SK-N-SH (cell line): Measurements from ENCODE around the gene AKT3. TPM values are rescaled to one million over a fixed set of nuclear protein-coding genes. Genes with fewer than 3 reads are reported as not detected.

ENCODE experiments used
- CTCF ChIA-PET: fragments of 300-600, 350-600 bp; formaldehyde crosslinking; extraction: SDS; loops from one replicate; lab custom pipeline; 2021; lab: Yijun Ruan, JAX
- POLR2A ChIA-PET: fragments of 350-600 bp; sonication (Branson Sonifier 250); formaldehyde crosslinking; extraction: SDS; loops from one replicate; lab custom pipeline; 2020; ENCODE audit warnings: antibody characterized with exemption, inconsistent platforms; lab: Yijun Ruan, JAX
- DNase-seq: peaks from one replicate; pipeline ENCODE4 v3.0.0; 2012
- H2AFZ ChIP-seq: fragments of 200-600 bp; sonication (generic); 2 replicates; pipeline ENCODE4 v1.8.1; 2016; ENCODE audit warnings: antibody characterized with exemption, mild to moderate bottlenecking, low read depth
- H3F3A ChIP-seq: fragments of 200-600 bp; sonication (generic); replicated peaks from 2 replicates; pipeline ENCODE3; 2016; ENCODE audit warnings: antibody characterized with exemption, mild to moderate bottlenecking; ENCODE audit not compliant: insufficient read depth
- H3K27ac ChIP-seq, 2 experiments: fragments of 200-500 bp in 1 of 2; fragments of 200-600 bp in 1 of 2; sonication (Bioruptor generic) in 1 of 2; sonication (generic), shearing (Covaris generic) in 1 of 2; 2 replicates each; pipeline versions ENCODE4 v1.5.1 to v1.6.1; 2014 to 2016; ENCODE audit warnings: low read depth in 2 of 2, inconsistent platforms in 1 of 2, low read length in 1 of 2, mild to moderate bottlenecking in 1 of 2, mixed read lengths in 1 of 2
- H3K27me3 ChIP-seq: fragments of 200-600 bp; sonication (generic), shearing (Covaris generic); 2 replicates; pipeline ENCODE4 v1.6.1; 2016; ENCODE audit warnings: mixed run types; ENCODE audit not compliant: insufficient read depth
- H3K36me3 ChIP-seq, 2 experiments: fragments of 200-500 bp in 1 of 2; fragments of 200-600 bp in 1 of 2; sonication (Bioruptor generic) in 1 of 2; sonication (generic) in 1 of 2; replicated peaks in 1 of 2; 2 replicates each; pipeline versions ENCODE3 to v1.5.1; 2014 to 2016; ENCODE audit warnings: low read length in 1 of 2, mild to moderate bottlenecking in 1 of 2; ENCODE audit not compliant: insufficient read depth in 2 of 2, control insufficient read depth in 1 of 2
- H3K4me1 ChIP-seq, 2 experiments: fragments of 200-500 bp in 1 of 2; fragments of 200-600 bp in 1 of 2; sonication (Bioruptor generic) in 1 of 2; sonication (generic), shearing (Covaris generic) in 1 of 2; 2 replicates each; pipeline versions ENCODE4 v1.5.1 to v1.6.1; 2014 to 2016; ENCODE audit warnings: low read depth in 1 of 2, low read length in 1 of 2, mixed run types in 1 of 2; ENCODE audit not compliant: insufficient read depth in 2 of 2, control insufficient read depth in 1 of 2
- H3K4me2 ChIP-seq: fragments of 200-600 bp; sonication (generic), shearing (Covaris generic); 2 replicates; pipeline ENCODE4 v1.6.1; 2017; ENCODE audit warnings: mixed run types
- H3K4me3 ChIP-seq, 2 experiments: fragments of 200-500 bp in 1 of 2; fragments of 200-600 bp in 1 of 2; sonication (Bioruptor generic) in 1 of 2; sonication (generic), shearing (Covaris generic) in 1 of 2; 2 replicates each; pipeline versions ENCODE4 v1.5.1 to v1.8.1; 2014 to 2016; ENCODE audit warnings: low read depth in 2 of 2, inconsistent platforms in 1 of 2, low read length in 1 of 2, mild to moderate bottlenecking in 1 of 2, mixed read lengths in 1 of 2, moderate library complexity in 1 of 2
- H3K79me2 ChIP-seq: fragments of 200-600 bp; sonication (generic); 2 replicates; pipeline ENCODE4 v1.8.1; 2017; ENCODE audit warnings: mild to moderate bottlenecking; ENCODE audit not compliant: insufficient read depth
- H3K9ac ChIP-seq: fragments of 200-600 bp; sonication (generic); 2 replicates; pipeline ENCODE4 v1.6.1; 2017; ENCODE audit warnings: mixed run types
- H3K9me2 ChIP-seq: fragments of 200-600 bp; sonication (generic); 2 replicates; pipeline ENCODE4 v1.6.1; 2017; ENCODE audit warnings: mixed run types
- H3K9me3 ChIP-seq: fragments of 200-600 bp; sonication (generic); 2 replicates; pipeline ENCODE4 v1.6.1; 2017; ENCODE audit warnings: mixed run types, mild to moderate bottlenecking, moderate library complexity
- H4K20me1 ChIP-seq: fragments of 200-600 bp; sonication (generic); 2 replicates; pipeline ENCODE4 v1.6.1; 2017; ENCODE audit warnings: mild to moderate bottlenecking, mixed run types; ENCODE audit not compliant: insufficient read depth
- CHD2 ChIP-seq: fragments of 150-350 bp; IDR thresholded peaks from 2 replicates; pipeline ENCODE4 v1.6.1; 2018; ENCODE audit warnings: low read length; ENCODE audit not compliant: partially characterized antibody
- ELF1 ChIP-seq: IDR thresholded peaks from 2 replicates; pipeline ENCODE4 v1.4.0; 2012
- EP300 ChIP-seq, 2 experiments: IDR thresholded peaks; 2 replicates each; pipeline versions ENCODE4 v1.4.0 to v1.6.1; 2012; ENCODE audit warnings: borderline replicate concordance in 1 of 2, low read depth in 1 of 2, low read length in 1 of 2
- EZH2phosphoT487 ChIP-seq: fragments of 200-600 bp; sonication (generic); IDR thresholded peaks from 2 replicates; pipeline ENCODE4 v1.6.1; 2017; ENCODE audit warnings: low read depth, mixed run types, mild to moderate bottlenecking, antibody characterized with exemption, moderate library complexity, borderline replicate concordance
- FOSL2 ChIP-seq: IDR thresholded peaks from 2 replicates; pipeline ENCODE4 v1.4.0; 2012; ENCODE audit warnings: low read depth, mild to moderate bottlenecking, moderate library complexity, borderline replicate concordance
- FOXM1 ChIP-seq: IDR thresholded peaks from 2 replicates; pipeline ENCODE4 v1.4.0; 2012; ENCODE audit warnings: low read depth, mild to moderate bottlenecking
- GATA2 ChIP-seq: sonication (generic); formaldehyde crosslinking; IDR thresholded peaks from 2 replicates; pipeline ENCODE4 v1.5.0; 2020; ENCODE audit warnings: mild to moderate bottlenecking, missing genetic modification reagents
- RCOR1 ChIP-seq: fragments of 150-350 bp; IDR thresholded peaks from 2 replicates; pipeline ENCODE4 v1.6.1; 2017; ENCODE audit warnings: antibody characterized with exemption, low read length
- RFX5 ChIP-seq: IDR thresholded peaks from 2 replicates; pipeline ENCODE4 v1.6.1; 2012; ENCODE audit warnings: mild to moderate bottlenecking, improper control_type of control experiment, low read length
- SIN3A ChIP-seq: IDR thresholded peaks from 2 replicates; pipeline ENCODE4 v1.6.1; 2012; ENCODE audit warnings: low read depth, mild to moderate bottlenecking, low read length, moderate library complexity, borderline replicate concordance
- SMC3 ChIP-seq: IDR thresholded peaks from 2 replicates; pipeline ENCODE4 v1.6.1; 2012; ENCODE audit warnings: low read depth, low read length, improper control_type of control experiment
- TCF12 ChIP-seq: IDR thresholded peaks from 2 replicates; pipeline ENCODE4 v1.4.0; 2012
- YY1 ChIP-seq: IDR thresholded peaks from 2 replicates; pipeline ENCODE4 v1.4.0; 2012; ENCODE audit warnings: low read depth, mild to moderate bottlenecking
- ZBTB33 ChIP-seq: IDR thresholded peaks from 2 replicates; pipeline ENCODE4 v1.4.0; 2012; ENCODE audit warnings: low read depth, borderline replicate concordance
- WGBS: methylation state at CpG from one replicate; pipeline ENCODE4 v1.1.6; 2017; ENCODE audit warnings: low lambda C conversion rate; 5-methylcytosine and 5-hydroxymethylcytosine counted together
- polyA plus RNA-seq, 3 experiments: library from polyadenylated mRNA; depleted of rRNA; stranded (reverse); fragments of >200 nt; gene quantifications; 2 replicates each; pipeline ENCODE4 v1.2.3, GENCODE V29; 2012
- TF ChIP-seq, protein P1 (sequence below): IDR thresholded peaks from 2 replicates; pipeline ENCODE4; 2012

AKT3 gene
- polyA plus RNA-seq, 1 of the 3 experiments (the other 2 are of a cell fraction) = 12.7 TPM

GRCh38 chr1:243474136-243474881 lies 375.7 kb downstream of the AKT3 start:
- Histone ChIP-seq H3K9ac (no peak overlapping the region), H2AFZ (no peak overlapping the region)
- no peak for TF ChIP-seq ZBTB33
- no peak for TF ChIP-seq FOSL2
- TF ChIP-seq EP300 (IDR thresholded peaks at IDR 0.05; ENCODE audit: borderline replicate concordance in 1 of 2, low read depth in 1 of 2, low read length in 1 of 2) = no peak
- TF ChIP-seq TCF12 = no peak
- TF ChIP-seq GATA2 (CRISPR knock-in tag) = no peak
- no peak for TF ChIP-seq SIN3A
- no peak for TF ChIP-seq EZH2phosphoT487
- no peak for TF ChIP-seq RCOR1

GRCh38 chr1:243473227-243474135 lies 376.6 kb downstream of the AKT3 start:
- no peaks in the 10 kb centered on the region for H3K79me2 ChIP-seq
- CTCF ChIA-PET = interaction anchor here (1.3 kb wide), 1 partner anchor 9 kb away, joined by 3 read pairs; no protein-coding TSS in a partner anchor

More at GRCh38 chr1:243474136-243474881, 375.7 kb downstream of the AKT3 start:
- Histone ChIP-seq H3K4me3 (no peak overlapping the region), H3K27ac (no peak overlapping the region; a peak in 1 of 4 replicates), H3K27me3 (no peaks in the 10 kb centered on the region), H4K20me1 (no peaks in the 10 kb centered on the region), H3K4me2 (no peak overlapping the region), H3F3A (no peaks in the 10 kb centered on the region), H3K4me1 (peaks cover 0 to 12% of the 10 kb centered on the region in 2 experiments; a peak in 2 of 4 replicates), H3K36me3 (peaks cover 0 to 10% of the 10 kb centered on the region in 2 experiments), H3K79me2 (no peaks in the 10 kb centered on the region), H3K9me3 (no peaks in the 10 kb centered on the region), H3K9me2 (no peaks in the 10 kb centered on the region)
- CTCF ChIA-PET = interaction anchor here (1.3 kb wide), 1 partner anchor 8 kb away, joined by 3 read pairs; no protein-coding TSS in a partner anchor
- POLR2A ChIA-PET = no interaction called here
- WGBS = 96% methylated on average over 37 of the region's 55 CpGs
- no peak for DNase-seq

More at GRCh38 chr1:243473227-243474135, 376.6 kb downstream of the AKT3 start:
- Histone ChIP-seq H3K9ac (no peak overlapping the region; the same call in 1 of the 2 replicates), H3K4me2 (no peak overlapping the region; the same call in 1 of the 2 replicates), H3K4me3 (no peak overlapping the region), H2AFZ (no peak overlapping the region), H3K36me3 (peaks cover 0 to 10% of the 10 kb centered on the region in 2 experiments), H3F3A (no peaks in the 10 kb centered on the region), H3K9me3 (no peaks in the 10 kb centered on the region), H3K27ac (no peak overlapping the region; a peak in 2 of 4 replicates), H3K9me2 (no peaks in the 10 kb centered on the region), H4K20me1 (no peaks in the 10 kb centered on the region), H3K4me1 (peaks cover 0 to 12% of the 10 kb centered on the region in 2 experiments; a peak in 2 of 4 replicates), H3K27me3 (no peaks in the 10 kb centered on the region)
- POLR2A ChIA-PET = no interaction called here
- WGBS = 75% methylated on average over 11 of the region's 12 CpGs
- TF ChIP-seq FOXM1 (no peak), SMC3 (no peak), CHD2 (no peak), ELF1 (no peak), RFX5 (no peak), YY1 (no peak)
- TF ChIP-seq, protein P1, sequence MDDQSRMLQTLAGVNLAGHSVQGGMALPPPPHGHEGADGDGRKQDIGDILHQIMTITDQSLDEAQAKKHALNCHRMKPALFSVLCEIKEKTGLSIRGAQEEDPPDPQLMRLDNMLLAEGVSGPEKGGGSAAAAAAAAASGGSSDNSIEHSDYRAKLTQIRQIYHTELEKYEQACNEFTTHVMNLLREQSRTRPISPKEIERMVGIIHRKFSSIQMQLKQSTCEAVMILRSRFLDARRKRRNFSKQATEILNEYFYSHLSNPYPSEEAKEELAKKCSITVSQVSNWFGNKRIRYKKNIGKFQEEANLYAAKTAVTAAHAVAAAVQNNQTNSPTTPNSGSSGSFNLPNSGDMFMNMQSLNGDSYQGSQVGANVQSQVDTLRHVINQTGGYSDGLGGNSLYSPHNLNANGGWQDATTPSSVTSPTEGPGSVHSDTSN = no peak
- no peak for DNase-seq
